DOHH2 (cell line): ENCODE data around the gene COL2A1.

Source experiments
- H3F3A ChIP-seq: fragments of 200-600 bp; sonication (generic), shearing (Covaris generic); 2 replicates; pipeline ENCODE4 v1.6.0; 2016; ENCODE audit warnings: antibody characterized with exemption, mild to moderate bottlenecking; ENCODE audit not compliant: control insufficient read depth, insufficient read depth
- H3K27ac ChIP-seq: fragments of 200-600 bp; sonication (generic); 2 replicates; pipeline ENCODE4 v1.5.1; 2014; ENCODE audit warnings: low read depth, mild to moderate bottlenecking, low read length, moderate library complexity
- H3K27me3 ChIP-seq: fragments of 200-600 bp; sonication (generic); 2 replicates; pipeline ENCODE4 v1.6.1; 2014; ENCODE audit warnings: mild to moderate bottlenecking, low read length, mixed read lengths; ENCODE audit not compliant: control insufficient read depth
- H3K36me3 ChIP-seq: fragments of 200-600 bp; sonication (generic); 2 replicates; pipeline ENCODE4 v1.6.1; 2014; ENCODE audit warnings: mild to moderate bottlenecking, low read length, moderate library complexity, mixed read lengths; ENCODE audit not compliant: control insufficient read depth
- H3K4me1 ChIP-seq: fragments of 200-600 bp; sonication (generic); 2 replicates; pipeline ENCODE4 v1.6.1; 2014; ENCODE audit warnings: mild to moderate bottlenecking, low read length, mixed read lengths; ENCODE audit not compliant: control insufficient read depth
- H3K4me2 ChIP-seq: fragments of 200-600 bp; sonication (generic); 2 replicates; pipeline ENCODE4 v1.6.0; 2014; ENCODE audit warnings: mild to moderate bottlenecking, low read length, moderate library complexity
- H3K4me3 ChIP-seq: fragments of 200-600 bp; sonication (generic); 2 replicates; pipeline ENCODE4 v1.5.1; 2014; ENCODE audit warnings: mild to moderate bottlenecking, low read length, mixed read lengths
- H3K79me2 ChIP-seq: fragments of 200-600 bp; sonication (generic); 2 replicates; pipeline ENCODE4 v1.6.1; 2014; ENCODE audit warnings: mild to moderate bottlenecking, low read length, mixed read lengths; ENCODE audit not compliant: control insufficient read depth
- H3K9me2 ChIP-seq: fragments of 200-600 bp; sonication (generic); replicated peaks from 2 replicates; pipeline ENCODE4 v1.6.1; 2014; ENCODE audit warnings: mild to moderate bottlenecking, low read length, mixed read lengths; ENCODE audit not compliant: control insufficient read depth
- H3K9me3 ChIP-seq: fragments of 200-600 bp; sonication (generic); 2 replicates; pipeline ENCODE4 v1.6.1; 2014; ENCODE audit warnings: antibody characterized with exemption, low read length, mixed read lengths; ENCODE audit not compliant: control insufficient read depth, insufficient read depth
- H4K20me1 ChIP-seq: fragments of 200-600 bp; sonication (generic); 2 replicates; pipeline ENCODE4 v1.6.0; 2014; ENCODE audit warnings: low read depth, mild to moderate bottlenecking, antibody characterized with exemption, low read length, moderate library complexity; ENCODE audit not compliant: control insufficient read depth, insufficient read depth
- CTCF ChIP-seq: fragments of 200-600 bp; sonication (generic); IDR thresholded peaks from one replicate; pipeline ENCODE4 v1.5.1; 2014; ENCODE audit warnings: antibody characterized with exemption, mild to moderate bottlenecking, low read depth, low read length; ENCODE audit not compliant: poor library complexity, severe bottlenecking
- EZH2phosphoT487 ChIP-seq: fragments of 200-600 bp; sonication (generic); IDR thresholded peaks from 2 replicates; pipeline ENCODE4 v1.6.1; 2017; ENCODE audit warnings: borderline replicate concordance, mild to moderate bottlenecking, antibody characterized with exemption, low read length, moderate library complexity, mixed read lengths

The COL2A1 gene

GRCh38 chr12:48041591-48042423, 37.5 kb upstream of the COL2A1 start:
- no peaks in the 10 kb centered on the region for H3K27me3 ChIP-seq

GRCh38 chr12:48040354-48040753, 36.1 kb upstream of the COL2A1 start:
- H3K4me2 ChIP-seq, result no peak overlapping the region
- TF ChIP-seq CTCF, result no peak
- TF ChIP-seq EZH2phosphoT487, result no peak
- no peaks in the 10 kb centered on the region for H3K9me2 ChIP-seq
- no peak overlapping the region for H3K27ac ChIP-seq
- peaks cover 21% of the 10 kb centered on the region for H3K36me3 ChIP-seq
- no peak overlapping the region for H3K4me3 ChIP-seq
- no peaks in the 10 kb centered on the region for H4K20me1 ChIP-seq
- H3F3A ChIP-seq, result no peaks in the 10 kb centered on the region
- no peaks in the 10 kb centered on the region for H3K79me2 ChIP-seq
- H3K27me3 ChIP-seq, result no peaks in the 10 kb centered on the region
- no peaks in the 10 kb centered on the region for H3K9me3 ChIP-seq
- peaks cover 14% of the 10 kb centered on the region; the same call in 1 of the 2 replicates for H3K4me1 ChIP-seq

More at GRCh38 chr12:48041591-48042423, 37.5 kb upstream of the COL2A1 start:
- Histone ChIP-seq H3K4me3 (no peak overlapping the region), H3K79me2 (no peaks in the 10 kb centered on the region), H3K4me2 (no peak overlapping the region), H3K4me1 (peaks cover 14% of the 10 kb centered on the region; the same call in 1 of the 2 replicates), H3F3A (no peaks in the 10 kb centered on the region), H3K36me3 (peaks cover 35% of the 10 kb centered on the region), H3K9me3 (no peaks in the 10 kb centered on the region), H4K20me1 (no peaks in the 10 kb centered on the region), H3K9me2 (no peaks in the 10 kb centered on the region), H3K27ac (no peak overlapping the region)
- TF ChIP-seq CTCF (no peak), EZH2phosphoT487 (no peak)

GRCh38 chr12:48039151-48039550, 34.9 kb upstream of the COL2A1 start:
- no peaks in the 10 kb centered on the region for H3F3A ChIP-seq
- H3K79me2 ChIP-seq, result no peaks in the 10 kb centered on the region
- H3K27me3 ChIP-seq, result no peaks in the 10 kb centered on the region
- no peaks in the 10 kb centered on the region for H3K9me2 ChIP-seq
- no peak overlapping the region for H3K4me3 ChIP-seq
- no peaks in the 10 kb centered on the region for H4K20me1 ChIP-seq
- H3K4me2 ChIP-seq, result no peak overlapping the region
- H3K4me1 ChIP-seq, result peaks cover 14% of the 10 kb centered on the region; the same call in 1 of the 2 replicates
- H3K36me3 ChIP-seq, result peaks cover 10% of the 10 kb centered on the region
- TF ChIP-seq CTCF (no peak), EZH2phosphoT487 (no peak)
- H3K9me3 ChIP-seq, result no peaks in the 10 kb centered on the region
- H3K27ac ChIP-seq, result no peak overlapping the region
